ENCODE measurements around the gene ARHGAP27. TPM values are rescaled to one million over a fixed set of nuclear protein-coding genes. Genes with fewer than 3 reads are reported as not detected.

Gene ARHGAP27
- total and polyA plus RNA-seq, 2 of the 13 experiments (the other 11 are each of a cell fraction or from before 2014, with no cell fraction given) = 15.5 to 18.9 TPM

GRCh38 chr17:45425125-45425983 is 7.3 kb downstream of the ARHGAP27 start (continued):
- no peak for TF ChIP-seq ZBTB39 (CRISPR knock-in tag; IDR thresholded peaks at IDR 0.05)
- TF ChIP-seq MED1 (CRISPR knock-in tag; IDR thresholded peaks at IDR 0.05) = peak; percentile 32
- TF ChIP-seq ZNF124 (CRISPR knock-in tag; IDR thresholded peaks at IDR 0.05) = peak; percentile 36; the same call in 1 of the 2 replicates
- peak; percentile 22; the same call in 1 of the 2 replicates for TF ChIP-seq ZNF205 (CRISPR knock-in tag; IDR thresholded peaks at IDR 0.05)
- TF ChIP-seq ZNF710 (CRISPR knock-in tag; IDR thresholded peaks at IDR 0.05; ENCODE audit: borderline replicate concordance) = peak; percentile 44; the same call in 1 of the 2 replicates
- TF ChIP-seq ZNF503 (CRISPR knock-in tag; IDR thresholded peaks at IDR 0.05) = no peak
- TF ChIP-seq CBFB (CRISPR knock-in tag; IDR thresholded peaks at IDR 0.05) = peak; percentile 56
- 0 out of 2 replicates have a peak, but pooled peaks have one; percentile 50 for TF ChIP-seq SP140L (CRISPR knock-in tag; IDR thresholded peaks at IDR 0.05; ENCODE audit: borderline replicate concordance)
- TF ChIP-seq NRL (CRISPR knock-in tag; IDR thresholded peaks at IDR 0.05; ENCODE audit: borderline replicate concordance) = peak; percentile 75
- TF ChIP-seq, protein P1, sequence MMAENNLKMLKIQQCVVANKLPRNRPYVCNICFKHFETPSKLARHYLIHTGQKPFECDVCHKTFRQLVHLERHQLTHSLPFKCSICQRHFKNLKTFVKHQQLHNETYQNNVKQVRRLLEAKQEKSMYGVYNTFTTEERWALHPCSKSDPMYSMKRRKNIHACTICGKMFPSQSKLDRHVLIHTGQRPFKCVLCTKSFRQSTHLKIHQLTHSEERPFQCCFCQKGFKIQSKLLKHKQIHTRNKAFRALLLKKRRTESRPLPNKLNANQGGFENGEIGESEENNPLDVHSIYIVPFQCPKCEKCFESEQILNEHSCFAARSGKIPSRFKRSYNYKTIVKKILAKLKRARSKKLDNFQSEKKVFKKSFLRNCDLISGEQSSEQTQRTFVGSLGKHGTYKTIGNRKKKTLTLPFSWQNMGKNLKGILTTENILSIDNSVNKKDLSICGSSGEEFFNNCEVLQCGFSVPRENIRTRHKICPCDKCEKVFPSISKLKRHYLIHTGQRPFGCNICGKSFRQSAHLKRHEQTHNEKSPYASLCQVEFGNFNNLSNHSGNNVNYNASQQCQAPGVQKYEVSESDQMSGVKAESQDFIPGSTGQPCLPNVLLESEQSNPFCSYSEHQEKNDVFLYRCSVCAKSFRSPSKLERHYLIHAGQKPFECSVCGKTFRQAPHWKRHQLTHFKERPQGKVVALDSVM (CRISPR knock-in tag; IDR thresholded peaks at IDR 0.05) = peak; percentile 52; the same call in 1 of the 2 replicates
- no peak for TF ChIP-seq CCDC6 (CRISPR knock-in tag; IDR thresholded peaks at IDR 0.05)
- peak; percentile 77; the same call in 1 of the 2 replicates for TF ChIP-seq HMGXB3 (CRISPR knock-in tag; IDR thresholded peaks at IDR 0.05; ENCODE audit: borderline replicate concordance)
- TF ChIP-seq, protein P2, sequence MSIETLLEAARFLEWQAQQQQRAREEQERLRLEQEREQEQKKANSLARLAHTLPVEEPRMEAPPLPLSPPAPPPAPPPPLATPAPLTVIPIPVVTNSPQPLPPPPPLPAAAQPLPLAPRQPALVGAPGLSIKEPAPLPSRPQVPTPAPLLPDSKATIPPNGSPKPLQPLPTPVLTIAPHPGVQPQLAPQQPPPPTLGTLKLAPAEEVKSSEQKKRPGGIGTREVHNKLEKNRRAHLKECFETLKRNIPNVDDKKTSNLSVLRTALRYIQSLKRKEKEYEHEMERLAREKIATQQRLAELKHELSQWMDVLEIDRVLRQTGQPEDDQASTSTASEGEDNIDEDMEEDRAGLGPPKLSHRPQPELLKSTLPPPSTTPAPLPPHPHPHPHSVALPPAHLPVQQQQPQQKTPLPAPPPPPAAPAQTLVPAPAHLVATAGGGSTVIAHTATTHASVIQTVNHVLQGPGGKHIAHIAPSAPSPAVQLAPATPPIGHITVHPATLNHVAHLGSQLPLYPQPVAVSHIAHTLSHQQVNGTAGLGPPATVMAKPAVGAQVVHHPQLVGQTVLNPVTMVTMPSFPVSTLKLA (IDR thresholded peaks at IDR 0.05) = no peak

Data from HepG2 (cell line).